PC-3 (cell line): Measurements from ENCODE around the gene POLR2J. TPM values are rescaled to one million over a fixed set of nuclear protein-coding genes. Genes with fewer than 3 reads are reported as not detected.

Source experiments
- ATAC-seq: fragments of 200-7000 bp; cut with Tn5 transposase; 2 replicates; pipeline ENCODE4 v1.9.1; 2020; ENCODE audit warnings: mild to moderate bottlenecking, moderate library complexity
- BruUV-seq: library from RNA; stranded (reverse); fragments of 400-500 nt; replicated peaks from 2 replicates; lab custom pipeline; 2021; lab: Mats Ljungman, UMichigan
- CTCF ChIA-PET: fragments of 300-600 bp; sonication (Branson Sonifier 250); formaldehyde crosslinking; loops from one replicate; lab custom pipeline; 2022; ENCODE audit warnings: antibody characterized with exemption; lab: Charles Lee
- POLR2A ChIA-PET: fragments of 300-600 bp; sonication (Branson Sonifier 250); formaldehyde crosslinking; loops from one replicate; lab custom pipeline; 2022; ENCODE audit warnings: antibody characterized with exemption; ENCODE audit not compliant: unreplicated experiment; lab: Charles Lee
- DNase-seq: peaks from one replicate; pipeline ENCODE4 v3.0.0-alpha.2; 2015
- H2AFZ ChIP-seq: fragments of 300-600 bp; sonication (generic); 2 replicates; pipeline ENCODE4 v1.6.0; 2016; ENCODE audit warnings: antibody characterized with exemption, low read length
- H3F3A ChIP-seq: fragments of 300-600 bp; sonication (generic); one replicate; pipeline ENCODE4 v1.6.0; 2017; ENCODE audit warnings: antibody characterized with exemption, low read length, control low read depth, mild to moderate bottlenecking; ENCODE audit not compliant: unreplicated experiment
- H3K27ac ChIP-seq: fragments of 300-600 bp; sonication (generic); 2 replicates; pipeline ENCODE4 v1.5.1; 2016; ENCODE audit warnings: mild to moderate bottlenecking, low read length
- H3K27me3 ChIP-seq: fragments of 300-600 bp; sonication (generic); 2 replicates; pipeline ENCODE4 v1.6.1; 2016; ENCODE audit warnings: low read length, mixed read lengths
- H3K36me3 ChIP-seq: fragments of 300-600 bp; sonication (generic); 2 replicates; pipeline ENCODE4 v1.6.1; 2016; ENCODE audit warnings: low read depth, mixed run types, low read length, mixed read lengths
- H3K4me1 ChIP-seq: fragments of 300-600 bp; sonication (generic); 2 replicates; pipeline ENCODE4 v1.5.1; 2016; ENCODE audit warnings: low read length; ENCODE audit not compliant: insufficient read depth
- H3K4me2 ChIP-seq: fragments of 300-600 bp; sonication (generic); 2 replicates; pipeline ENCODE4 v1.6.0; 2016; ENCODE audit warnings: low read length
- H3K4me3 ChIP-seq: fragments of 300-600 bp; sonication (generic); 2 replicates; pipeline ENCODE4 v1.5.1; 2016; ENCODE audit warnings: mild to moderate bottlenecking, low read length, mixed read lengths
- H3K79me2 ChIP-seq: fragments of 300-600 bp; sonication (generic); 2 replicates; pipeline ENCODE4 v1.6.1; 2017; ENCODE audit warnings: low read length, mixed read lengths
- H3K9ac ChIP-seq: fragments of 300-600 bp; sonication (generic); 2 replicates; pipeline ENCODE4 v1.6.0; 2016; ENCODE audit warnings: mild to moderate bottlenecking, low read length
- H3K9me2 ChIP-seq: fragments of 300-600 bp; sonication (generic); replicated peaks from 2 replicates; pipeline ENCODE4 v1.6.1; 2016; ENCODE audit warnings: mixed run types, low read length, mixed read lengths
- H3K9me3 ChIP-seq: fragments of 300-600 bp; sonication (generic); 2 replicates; pipeline ENCODE4 v1.6.1; 2016; ENCODE audit warnings: low read length, mixed read lengths
- H4K20me1 ChIP-seq: fragments of 300-600 bp; sonication (generic); 2 replicates; pipeline ENCODE4 v1.6.1; 2016; ENCODE audit warnings: low read length, mixed read lengths
- CTCF ChIP-seq: fragments of 300-600 bp; sonication (generic); conservative IDR thresholded peaks from 2 replicates; pipeline ENCODE4 v1.5.1; 2017; ENCODE audit warnings: antibody characterized with exemption, low read depth, mild to moderate bottlenecking, low read length
- EZH2 ChIP-seq: fragments of 300-600 bp; sonication (generic); IDR thresholded peaks from one replicate; pipeline ENCODE4 v1.6.1; 2017; ENCODE audit warnings: antibody characterized with exemption, mild to moderate bottlenecking, low read length; ENCODE audit not compliant: unreplicated experiment
- EZH2phosphoT487 ChIP-seq: fragments of 300-600 bp; sonication (generic); IDR thresholded peaks from 2 replicates; pipeline ENCODE4 v1.6.1; 2018; ENCODE audit warnings: mild to moderate bottlenecking, antibody characterized with exemption, low read length, borderline replicate concordance
- intact Hi-C: fragments of 100-400 bp; cut with micrococcal nuclease; formaldehyde crosslinking; loops from 2 replicates; pipeline ENCODE4 v1.9.0; 2023
- total RNA-seq: library from RNA; depleted of rRNA; stranded (reverse); fragments of >200 nt; gene quantifications from 2 replicates; pipeline ENCODE4 v1.2.3, GENCODE V29; 2014

POLR2J gene
- total RNA-seq, 1 experiment from 2014 or later, result 101 TPM

- intact Hi-C loops, result loop anchor here (5.0 kb wide), 2 partner anchors 41 to 56 kb away; partner anchors contain the start of gene PRKRIP1
- Histone ChIP-seq H3K4me3 (no peak overlapping the region), H3K36me3 (0 out of 2 replicates have a peak, but pooled peaks cover 3% of the 10 kb centered on the region), H3K27me3 (no peaks in the 10 kb centered on the region), H2AFZ (no peak overlapping the region), H3K4me2 (no peak overlapping the region), H3K79me2 (no peaks in the 10 kb centered on the region), H3K4me1 (peaks cover 6% of the 10 kb centered on the region; the same call in 1 of the 2 replicates), H4K20me1 (no peaks in the 10 kb centered on the region), H3K9me2 (no peaks in the 10 kb centered on the region), H3K27ac (no peak overlapping the region), H3F3A (no peaks in the 10 kb centered on the region), H3K9ac (no peak overlapping the region), H3K9me3 (no peaks in the 10 kb centered on the region)
- TF ChIP-seq EZH2, result no peak
- no peak for TF ChIP-seq EZH2phosphoT487
- no peak for DNase-seq
- ChIA-PET POLR2A (no interaction called here), CTCF (no interaction called here)
- BruUV-seq, result no TSS peak
- no peak for ATAC-seq
Measured at GRCh38 chr7:102453319-102453718, 25.4 kb downstream of the POLR2J start.

- Histone ChIP-seq H3K4me3 (no peak overlapping the region), H3K36me3 (0 out of 2 replicates have a peak, but pooled peaks cover 3% of the 10 kb centered on the region), H3K4me2 (no peak overlapping the region), H3K9me3 (no peaks in the 10 kb centered on the region), H3K79me2 (no peaks in the 10 kb centered on the region), H3K27me3 (no peaks in the 10 kb centered on the region), H2AFZ (no peak overlapping the region), H3K9me2 (no peaks in the 10 kb centered on the region), H3K4me1 (peaks cover 11% of the 10 kb centered on the region; the same call in 1 of the 2 replicates), H4K20me1 (no peaks in the 10 kb centered on the region), H3F3A (no peaks in the 10 kb centered on the region), H3K9ac (no peak overlapping the region), H3K27ac (no peak overlapping the region)
- DNase-seq (no peak), ATAC-seq (no peak)
- ChIA-PET CTCF (interaction anchor here (0.6 kb wide), 1 partner anchor 11 kb away, joined by 7 read pairs; no protein-coding TSS in a partner anchor), POLR2A (no interaction called here)
- no TSS peak for BruUV-seq
- TF ChIP-seq CTCF (no peak), EZH2 (no peak), EZH2phosphoT487 (no peak)
- intact Hi-C loops, result loop anchor here (5.0 kb wide), 2 partner anchors 40 to 55 kb away; partner anchors contain the start of gene PRKRIP1
Measured at GRCh38 chr7:102452451-102452850, 26.3 kb downstream of the POLR2J start.

GRCh38 chr7:102451371-102452054 is 27.2 kb downstream of the POLR2J start:
- Histone ChIP-seq H3K9me3 (no peaks in the 10 kb centered on the region), H3F3A (no peaks in the 10 kb centered on the region), H3K4me2 (peak overlapping the region; percentile 28; the same call in 1 of the 2 replicates), H2AFZ (no peak overlapping the region), H3K4me1 (peaks cover 5% of the 10 kb centered on the region; the same call in 1 of the 2 replicates), H3K27me3 (no peaks in the 10 kb centered on the region), H3K9me2 (no peaks in the 10 kb centered on the region), H3K36me3 (no peaks in the 10 kb centered on the region), H3K4me3 (no peak overlapping the region), H3K79me2 (no peaks in the 10 kb centered on the region), H3K9ac (no peak overlapping the region), H4K20me1 (no peaks in the 10 kb centered on the region), H3K27ac (no peak overlapping the region)
- no TSS peak for BruUV-seq
- ChIA-PET CTCF (interaction anchor here (0.6 kb wide), 1 partner anchor 10 kb away, joined by 7 read pairs; no protein-coding TSS in a partner anchor), POLR2A (no interaction called here)
- TF ChIP-seq CTCF, result no peak; the same call in 1 of the 2 replicates
- no peak for TF ChIP-seq EZH2phosphoT487
- TF ChIP-seq EZH2, result no peak
- intact Hi-C loops, result loop anchor here (5.0 kb wide), 2 partner anchors 39 to 54 kb away; partner anchors contain the start of gene PRKRIP1
- ATAC-seq (peak; percentile 31; the same call in 1 of the 2 replicates), DNase-seq (no peak)
